H1 (cell line): ENCODE measurements around the gene SLC6A6. TPM values are rescaled to one million over a fixed set of nuclear protein-coding genes. Genes with fewer than 3 reads are reported as not detected.

Experiments
- CTCF ChIA-PET: fragments of 300-600 bp; sonication (Branson Sonifier 250); formaldehyde crosslinking; loops from one replicate; lab custom pipeline; 2021; ENCODE audit not compliant: partially characterized antibody; lab: Charles Lee
- POLR2A ChIA-PET: fragments of 300-600 bp; sonication (Branson Sonifier 250); formaldehyde crosslinking; loops from one replicate; lab custom pipeline; 2021; ENCODE audit warnings: inconsistent platforms; ENCODE audit not compliant: partially characterized antibody; lab: Charles Lee
- DNase-seq, 2 experiments: peaks; one replicate each; pipeline versions ENCODE4 v3.0.0 to v3.0.0-alpha.2; 2010 to 2022; ENCODE audit warnings: low spot score in 2 of 2, low read depth in 1 of 2, mixed read lengths in 1 of 2
- FAIRE-seq: peaks from 2 replicates; lab custom pipeline; 2011; peaks lifted over from hg19 to GRCh38; lab: Jason Lieb, UNC
- H2AFZ ChIP-seq: 2 replicates; pipeline ENCODE4 v1.8.1; 2012; ENCODE audit warnings: low read length, inconsistent platforms
- H2AK5ac ChIP-seq: 2 replicates; pipeline ENCODE4 v1.6.1; 2013; ENCODE audit warnings: low read depth, low read length
- H2BK120ac ChIP-seq: replicated peaks from 2 replicates; pipeline ENCODE3; 2013; ENCODE audit warnings: low read depth, low read length, inconsistent platforms
- H2BK12ac ChIP-seq: 2 replicates; pipeline ENCODE4 v1.6.1; 2013; ENCODE audit warnings: low read depth, low read length
- H2BK15ac ChIP-seq: 2 replicates; pipeline ENCODE4 v1.6.1; 2013; ENCODE audit warnings: low read length
- H2BK20ac ChIP-seq: 2 replicates; pipeline ENCODE4 v1.6.1; 2013; ENCODE audit warnings: low read length
- H2BK5ac ChIP-seq: 2 replicates; pipeline ENCODE4 v1.6.1; 2013; ENCODE audit warnings: low read depth, low read length
- H3K14ac ChIP-seq: 2 replicates; pipeline ENCODE4 v1.6.1; 2013; ENCODE audit warnings: inconsistent platforms; ENCODE audit not compliant: insufficient read length
- H3K18ac ChIP-seq: 2 replicates; pipeline ENCODE4 v1.6.1; 2013; ENCODE audit warnings: low read length; ENCODE audit errors: extremely low read depth
- H3K23ac ChIP-seq: 2 replicates; pipeline ENCODE4 v1.6.1; 2013; ENCODE audit warnings: inconsistent platforms; ENCODE audit not compliant: insufficient read length
- H3K23me2 ChIP-seq: 2 replicates; pipeline ENCODE4 v1.6.1; 2013; ENCODE audit warnings: low read depth, low read length
- H3K27ac ChIP-seq: 2 replicates; pipeline ENCODE4 v1.6.1; 2011; ENCODE audit warnings: low read depth, low read length, inconsistent platforms
- H3K27me3 ChIP-seq, 4 experiments: replicated peaks in 1 of 4; 1 replicate in 1 of 4; 2 replicates in 3 of 4; pipeline versions ENCODE4 v1.6.1 to v1.8.1; 2011 to 2013; ENCODE audit warnings: low read length in 3 of 4, mild to moderate bottlenecking in 3 of 4, inconsistent platforms in 2 of 4, mixed read lengths in 2 of 4, moderate library complexity in 1 of 4; ENCODE audit not compliant: control insufficient read depth in 3 of 4, insufficient read depth in 3 of 4; ENCODE audit errors: extremely low read depth in 1 of 4
- H3K36me3 ChIP-seq, 4 experiments: 2 replicates each; pipeline versions ENCODE4 v1.6.1 to v1.8.1; 2011 to 2013; ENCODE audit warnings: mild to moderate bottlenecking in 4 of 4, low read length in 3 of 4, moderate library complexity in 2 of 4, control low read depth in 1 of 4, inconsistent platforms in 1 of 4; ENCODE audit not compliant: insufficient read depth in 4 of 4, control insufficient read depth in 2 of 4
- H3K4ac ChIP-seq: replicated peaks from 2 replicates; pipeline ENCODE3; 2013; ENCODE audit warnings: low read length, low read depth, mixed read lengths, inconsistent platforms; ENCODE audit not compliant: insufficient read length
- H3K4me1 ChIP-seq, 4 experiments: replicated peaks in 1 of 4; 1 replicate in 1 of 4; 2 replicates in 3 of 4; pipeline versions ENCODE4 v1.6.1 to v1.8.1; 2011 to 2013; ENCODE audit warnings: low read length in 3 of 4, inconsistent platforms in 2 of 4, mixed read lengths in 1 of 4; ENCODE audit not compliant: insufficient read depth in 4 of 4, control insufficient read depth in 3 of 4
- H3K4me2 ChIP-seq, 2 experiments: 2 replicates each; pipeline versions ENCODE4 v1.6.1 to v1.8.1; 2011 to 2013; ENCODE audit warnings: low read depth in 2 of 2, low read length in 2 of 2, control low read depth in 1 of 2, inconsistent platforms in 1 of 2, mild to moderate bottlenecking in 1 of 2; ENCODE audit not compliant: insufficient read depth in 1 of 2
- H3K4me3 ChIP-seq, 4 experiments: fragments of 200-600, 300-600 bp in 1 of 4; sonication (generic), shearing (Covaris generic), sonication (Bioruptor Twin) in 1 of 4; 2 replicates each; pipeline versions ENCODE4 v1.5.1 to v1.8.1; 2011 to 2016; ENCODE audit warnings: low read length in 4 of 4, low read depth in 3 of 4, control low read depth in 2 of 4, inconsistent platforms in 2 of 4, mild to moderate bottlenecking in 2 of 4, mixed read lengths in 1 of 4, moderate library complexity in 1 of 4; ENCODE audit not compliant: insufficient read depth in 2 of 4; ENCODE audit errors: extremely low read depth in 1 of 4
- H3K56ac ChIP-seq: replicated peaks from 2 replicates; pipeline ENCODE3; 2013; ENCODE audit warnings: low read depth, mild to moderate bottlenecking, mixed read lengths, low read length, inconsistent platforms; ENCODE audit not compliant: insufficient read length
- H3K79me1 ChIP-seq: 2 replicates; pipeline ENCODE4 v1.6.1; 2013; ENCODE audit warnings: low read depth, low read length, control low read depth
- H3K79me2 ChIP-seq, 2 experiments: 2 replicates each; pipeline versions ENCODE4 v1.6.1 to v1.8.1; 2012 to 2013; ENCODE audit warnings: low read length in 2 of 2, mild to moderate bottlenecking in 2 of 2, inconsistent platforms in 1 of 2; ENCODE audit not compliant: insufficient read depth in 2 of 2, control insufficient read depth in 1 of 2
- H3K9ac ChIP-seq, 4 experiments: replicated peaks in 1 of 4; 1 replicate in 1 of 4; 2 replicates in 3 of 4; pipeline versions ENCODE4 v1.6.1 to v1.8.1; 2011 to 2013; ENCODE audit warnings: low read depth in 3 of 4, low read length in 3 of 4, control low read depth in 2 of 4, mild to moderate bottlenecking in 2 of 4, moderate library complexity in 2 of 4, inconsistent platforms in 1 of 4; ENCODE audit errors: extremely low read depth in 1 of 4
- H3K9me3 ChIP-seq, 2 experiments: 2 replicates each; pipeline versions ENCODE4 v1.6.1 to v1.8.1; 2012 to 2013; ENCODE audit warnings: mild to moderate bottlenecking in 2 of 2, moderate library complexity in 2 of 2, control low read depth in 1 of 2, inconsistent platforms in 1 of 2, low read depth in 1 of 2, low read length in 1 of 2, mixed read lengths in 1 of 2; ENCODE audit not compliant: insufficient read depth in 2 of 2
- H4K20me1 ChIP-seq, 2 experiments: replicated peaks in 1 of 2; 2 replicates each; pipeline versions ENCODE3 to v1.8.1; 2011 to 2013; ENCODE audit warnings: inconsistent platforms in 2 of 2, low read length in 2 of 2, mild to moderate bottlenecking in 1 of 2; ENCODE audit not compliant: insufficient read depth in 2 of 2, control insufficient read depth in 1 of 2
- H4K5ac ChIP-seq: 2 replicates; pipeline ENCODE4 v1.6.1; 2013; ENCODE audit warnings: low read length, low read depth, mixed read lengths, inconsistent platforms; ENCODE audit not compliant: insufficient read length
- H4K8ac ChIP-seq: 2 replicates; pipeline ENCODE4 v1.8.0; 2013; ENCODE audit warnings: mild to moderate bottlenecking, moderate library complexity, low read length, inconsistent platforms; ENCODE audit not compliant: insufficient read depth; ENCODE audit errors: extremely low read depth
- H4K91ac ChIP-seq: replicated peaks from 2 replicates; pipeline ENCODE3; 2013; ENCODE audit warnings: low read length, mixed read lengths, inconsistent platforms; ENCODE audit not compliant: insufficient read length
- GTF2F1 ChIP-seq: IDR thresholded peaks from 2 replicates; pipeline ENCODE4 v1.6.1; 2012; ENCODE audit warnings: low read depth, low read length, improper control_type of control experiment, borderline replicate concordance
- YY1 ChIP-seq: IDR thresholded peaks from 2 replicates; pipeline ENCODE4 v1.6.1; 2011; ENCODE audit warnings: low read depth, mild to moderate bottlenecking, low read length
- WGBS, 2 experiments: shearing (Covaris generic) in 1 of 2; methylation state at CpG; one replicate each; pipeline versions ENCODE4 v1.1.6 to v1.1.7; 2013 to 2015; ENCODE audit warnings: low lambda C conversion rate in 2 of 2, mixed read lengths in 2 of 2, inconsistent platforms in 1 of 2, low coverage in 1 of 2, missing lambda C conversion rate in 1 of 2; ENCODE audit not compliant: insufficient replicate concordance in 2 of 2, insufficient coverage in 1 of 2, insufficient read length in 1 of 2; ENCODE audit errors: extremely low coverage in 1 of 2, missing lambda C conversion rate in 1 of 2; 5-methylcytosine and 5-hydroxymethylcytosine counted together
- polyA plus RNA-seq, 7 experiments: library from polyadenylated mRNA; depleted of rRNA in 3 of 7; stranded (reverse) in 5 of 7; unstranded in 2 of 7; fragments of >200 nt in 5 of 7; fragments of 200-250 nt in 2 of 7; gene quantifications; 1 replicate in 5 of 7; 2 replicates in 1 of 7; 4 replicates in 1 of 7; pipeline versions ENCODE4 v1.2.1 to v1.2.3, GENCODE V29; 2011 to 2013; ENCODE audit warnings: missing spikeins in 2 of 7, mixed read lengths in 2 of 7
- total RNA-seq: library from RNA; stranded (reverse); fragmentation: NEBNext Ultra II Directional; extraction: Animal tissue kit (Norgen Biotek cat#: 25700); gene quantifications from 2 replicates; pipeline ENCODE4 v1.2.1, GENCODE V29; 2021

SLC6A6 gene
- total and polyA plus RNA-seq, 2 of the 8 experiments (the other 6 are each of a cell fraction or from before 2014, with no cell fraction given), result 66.2 to 144 TPM

DNA sequence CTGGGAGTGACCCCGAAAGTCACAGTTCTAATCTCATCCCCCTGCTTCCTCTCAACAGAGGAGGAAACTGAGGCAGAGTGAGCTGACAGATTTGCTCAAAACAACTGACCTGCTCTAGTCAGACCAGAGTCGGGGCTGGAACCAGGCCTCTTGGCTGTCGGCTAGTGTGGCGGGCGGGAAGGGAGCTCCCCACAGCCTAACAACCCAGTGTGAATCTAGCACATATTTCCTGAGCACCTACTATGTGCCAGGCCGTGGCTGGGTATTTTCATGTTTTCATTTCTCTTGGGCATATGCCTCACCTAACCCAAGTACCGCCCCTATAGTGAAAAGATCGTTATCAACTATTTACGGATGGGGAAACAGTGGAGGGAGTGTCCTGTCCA is 110.5 kb downstream of the SLC6A6 start:
- CTCF ChIA-PET, result interaction anchor here (0.8 to 11.6 kb wide), 11 partner anchors 7 to 387 kb away, joined by 3 to 280 read pairs (median 5); no protein-coding TSS in a partner anchor
- no peak overlapping the region for H2BK20ac ChIP-seq

More for the DNA sequence above, 110.5 kb downstream of the SLC6A6 start:
- TF ChIP-seq GTF2F1, result no peak
- no peak for TF ChIP-seq YY1
- 94% methylated on average over 9 of the region's 9 CpGs; no CpG with 5 or more reads in 1 of the 2 experiments for WGBS, 2 experiments
- Histone ChIP-seq H3K4ac (no peak overlapping the region), H3K4me3 (no peak overlapping the region), H3K27me3 (no peaks in the 10 kb centered on the region), H4K20me1 (no peaks in the 10 kb centered on the region), H3K4me1 (peaks cover 0 to 10% (median 6%) of the 10 kb centered on the region in 4 experiments; a peak in 5 of 7 replicates), H3K23ac (no peak overlapping the region), H3K9ac (no peak overlapping the region), H3K9me3 (no peaks in the 10 kb centered on the region), H2BK12ac (no peak overlapping the region), H2AK5ac (no peak overlapping the region), H3K56ac (no peak overlapping the region), H3K23me2 (no peaks in the 10 kb centered on the region), H4K91ac (no peak overlapping the region), H3K36me3 (no peaks in the 10 kb centered on the region), H3K27ac (no peak overlapping the region), H4K5ac (no peak overlapping the region), H2AFZ (no peak overlapping the region), H3K79me2 (no peaks in the 10 kb centered on the region), H4K8ac (no peak overlapping the region), H3K14ac (no peak overlapping the region), H3K18ac (no peak overlapping the region), H3K4me2 (no peak overlapping the region), H2BK120ac (no peak overlapping the region), H3K79me1 (no peaks in the 10 kb centered on the region), H2BK5ac (no peak overlapping the region; the same call in 1 of the 2 replicates), H2BK15ac (no peak overlapping the region)
- POLR2A ChIA-PET, result interaction anchor here (1.1 to 1.5 kb wide), 2 partner anchors 14 to 17 kb away, joined by 3 to 4 read pairs; no protein-coding TSS in a partner anchor
- FAIRE-seq (no peak), DNase-seq (no peak)
